ENCODE results near the gene ARIH1. TPM values are rescaled to one million over a fixed set of nuclear protein-coding genes. Genes with fewer than 3 reads are reported as not detected.

Gene ARIH1
- total RNA-seq, 1 experiment from 2014 or later = 84.1 TPM

DNA sequence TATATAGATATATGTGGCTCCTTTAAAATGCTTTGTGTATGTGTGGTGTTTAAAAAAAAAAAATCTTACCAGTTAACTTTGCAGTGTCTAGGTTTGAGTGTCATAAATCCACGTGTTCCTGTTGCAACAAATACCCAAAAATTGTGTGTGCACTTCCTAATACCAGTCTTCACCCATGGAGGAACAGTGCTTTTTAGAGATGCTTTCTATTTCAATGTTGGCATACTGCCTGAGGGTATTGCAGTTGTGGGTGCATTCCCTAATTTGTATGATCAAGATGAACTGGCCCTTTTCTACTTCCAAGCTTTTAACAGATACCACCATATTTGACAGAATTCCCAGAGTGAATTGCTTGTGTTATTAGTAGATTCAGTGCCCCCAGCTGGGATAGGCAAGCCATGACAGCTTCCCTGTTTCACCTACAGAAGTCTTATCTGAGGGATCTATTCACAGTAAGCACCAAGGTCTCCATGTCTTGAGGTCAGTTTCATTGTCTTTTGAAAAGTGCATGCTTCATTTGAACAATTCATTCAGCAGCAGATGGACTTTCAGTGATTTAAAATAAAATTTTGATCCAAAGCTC is 111.4 kb downstream of the ARIH1 start:
- DNase-seq = no peak
- Histone ChIP-seq H3K4me1 (ENCODE audit: low read length) (no peaks in the 10 kb centered on the region), H3K9ac (ENCODE audit: low read length) (no peak overlapping the region), H3K4me2 (ENCODE audit: low read depth, low read length, poor library complexity, severe bottlenecking) (no peak overlapping the region), H3K36me3 (ENCODE audit: insufficient read depth, low read length) (peaks cover 50% of the 10 kb centered on the region; the same call in 1 of the 2 replicates), H3K27me3 (ENCODE audit: low read length) (no peaks in the 10 kb centered on the region), H3K79me2 (ENCODE audit: low read length) (0 out of 2 replicates have a peak, but pooled peaks cover 4% of the 10 kb centered on the region), H3K9me3 (ENCODE audit: low read length) (no peaks in the 10 kb centered on the region), H3K27ac (ENCODE audit: low read length) (no peak overlapping the region), H2AFZ (ENCODE audit: low read length) (no peak overlapping the region), H3K9me2 (replicated peaks; ENCODE audit: insufficient read depth, low read length) (no peaks in the 10 kb centered on the region), H3K4me3 (ENCODE audit: low read length) (no peak overlapping the region), H4K20me1 (ENCODE audit: insufficient read depth, low read depth, low read length) (no peaks in the 10 kb centered on the region)

DNA sequence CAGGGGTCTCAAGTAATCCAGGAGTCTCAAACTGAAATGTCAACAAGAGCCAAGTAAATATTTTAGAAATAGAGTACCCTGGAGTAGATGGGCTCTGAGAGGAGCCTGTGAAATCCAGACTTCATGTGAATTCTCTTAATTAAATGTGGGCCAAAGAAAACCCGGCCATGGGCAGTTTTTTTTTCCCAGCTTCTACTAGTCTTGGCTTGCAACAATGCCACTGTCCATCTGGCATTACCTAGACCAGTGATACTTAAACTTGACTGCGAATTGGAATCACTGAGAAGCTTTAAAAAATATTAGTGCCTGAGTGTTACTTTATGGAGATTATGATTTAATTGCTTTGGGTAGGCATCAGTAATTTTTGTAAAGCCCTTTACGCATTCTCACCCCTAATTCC is 114.0 kb downstream of the ARIH1 start:
- H3K4me1 ChIP-seq (ENCODE audit: low read length) = no peaks in the 10 kb centered on the region
- H3K4me2 ChIP-seq (ENCODE audit: low read depth, low read length, poor library complexity, severe bottlenecking) = no peak overlapping the region
- 0 out of 2 replicates have a peak, but pooled peaks cover 4% of the 10 kb centered on the region for H3K79me2 ChIP-seq (ENCODE audit: low read length)
- no peaks in the 10 kb centered on the region for H3K27me3 ChIP-seq (ENCODE audit: low read length)
- H2AFZ ChIP-seq (ENCODE audit: low read length) = no peak overlapping the region
- H3K4me3 ChIP-seq (ENCODE audit: low read length) = no peak overlapping the region
- no peaks in the 10 kb centered on the region for H3K9me2 ChIP-seq (replicated peaks; ENCODE audit: insufficient read depth, low read length)
- H3K9me3 ChIP-seq (ENCODE audit: low read length) = no peaks in the 10 kb centered on the region
- H3K9ac ChIP-seq (ENCODE audit: low read length) = no peak overlapping the region
- H3K27ac ChIP-seq (ENCODE audit: low read length) = no peak overlapping the region
- H3K36me3 ChIP-seq (ENCODE audit: insufficient read depth, low read length) = peaks cover 28% of the 10 kb centered on the region; the same call in 1 of the 2 replicates
- H4K20me1 ChIP-seq (ENCODE audit: insufficient read depth, low read depth, low read length) = no peaks in the 10 kb centered on the region
- no peak for DNase-seq

DNA sequence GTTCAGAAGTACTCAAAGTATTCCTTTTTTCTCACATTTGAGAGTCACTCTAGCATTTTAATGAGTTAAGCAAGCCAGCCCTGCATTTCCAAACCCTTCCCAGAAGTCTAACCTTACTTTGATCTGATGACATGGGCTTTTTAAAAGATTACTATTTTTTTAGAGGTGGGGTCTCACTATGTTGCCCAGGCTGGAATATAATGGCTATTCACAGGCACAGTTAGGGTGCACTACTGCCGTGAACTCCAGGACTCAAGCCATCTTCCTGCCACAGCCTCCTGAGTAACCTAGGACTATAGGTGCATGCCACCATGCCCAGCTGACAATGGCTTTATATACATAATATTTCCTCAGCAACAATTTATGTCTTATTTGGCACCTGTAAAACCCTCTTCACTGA is 116.3 kb downstream of the ARIH1 start:
- Histone ChIP-seq H3K79me2 (ENCODE audit: low read length) (0 out of 2 replicates have a peak, but pooled peaks cover 4% of the 10 kb centered on the region), H3K4me2 (ENCODE audit: low read depth, low read length, poor library complexity, severe bottlenecking) (no peak overlapping the region), H3K9me3 (ENCODE audit: low read length) (no peaks in the 10 kb centered on the region), H3K9me2 (replicated peaks; ENCODE audit: insufficient read depth, low read length) (no peaks in the 10 kb centered on the region), H4K20me1 (ENCODE audit: insufficient read depth, low read depth, low read length) (no peaks in the 10 kb centered on the region), H2AFZ (ENCODE audit: low read length) (no peak overlapping the region), H3K9ac (ENCODE audit: low read length) (no peak overlapping the region), H3K4me1 (ENCODE audit: low read length) (no peaks in the 10 kb centered on the region), H3K27ac (ENCODE audit: low read length) (no peak overlapping the region), H3K36me3 (ENCODE audit: insufficient read depth, low read length) (peaks cover 16% of the 10 kb centered on the region; the same call in 1 of the 2 replicates), H3K27me3 (ENCODE audit: low read length) (no peaks in the 10 kb centered on the region), H3K4me3 (ENCODE audit: low read length) (no peak overlapping the region)
- no peak for DNase-seq

DNA sequence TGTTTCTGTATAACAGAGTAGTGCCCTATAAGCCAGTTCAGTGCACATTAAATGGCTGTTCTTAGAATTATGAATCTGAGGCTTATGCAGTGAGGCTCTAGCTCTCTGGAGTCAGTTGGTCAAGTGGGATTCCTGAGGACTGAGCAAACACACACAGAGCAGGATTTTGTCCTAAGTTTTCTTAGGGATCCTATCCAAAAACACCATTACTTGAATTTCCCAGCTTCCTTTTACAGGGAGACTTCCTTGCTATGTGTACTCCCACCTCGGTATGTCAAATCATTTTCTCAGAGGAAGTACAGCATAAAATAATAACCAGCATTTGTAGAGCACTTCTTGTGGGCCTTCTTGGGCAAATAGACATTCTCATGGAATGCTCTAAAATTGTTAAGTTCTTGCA is 117.2 kb downstream of the ARIH1 start:
- H3K27ac ChIP-seq (ENCODE audit: low read length) = no peak overlapping the region
- peaks cover 9% of the 10 kb centered on the region; the same call in 1 of the 2 replicates for H3K36me3 ChIP-seq (ENCODE audit: insufficient read depth, low read length)
- no peaks in the 10 kb centered on the region for H3K27me3 ChIP-seq (ENCODE audit: low read length)
- H2AFZ ChIP-seq (ENCODE audit: low read length) = no peak overlapping the region
- no peak overlapping the region for H3K4me3 ChIP-seq (ENCODE audit: low read length)
- no peak overlapping the region for H3K9ac ChIP-seq (ENCODE audit: low read length)
- no peak for DNase-seq
- H3K9me2 ChIP-seq (replicated peaks; ENCODE audit: insufficient read depth, low read length) = no peaks in the 10 kb centered on the region
- H3K79me2 ChIP-seq (ENCODE audit: low read length) = no peaks in the 10 kb centered on the region
- no peaks in the 10 kb centered on the region for H4K20me1 ChIP-seq (ENCODE audit: insufficient read depth, low read depth, low read length)
- no peaks in the 10 kb centered on the region for H3K4me1 ChIP-seq (ENCODE audit: low read length)
- no peak overlapping the region for H3K4me2 ChIP-seq (ENCODE audit: low read depth, low read length, poor library complexity, severe bottlenecking)
- H3K9me3 ChIP-seq (ENCODE audit: low read length) = no peaks in the 10 kb centered on the region

DNA sequence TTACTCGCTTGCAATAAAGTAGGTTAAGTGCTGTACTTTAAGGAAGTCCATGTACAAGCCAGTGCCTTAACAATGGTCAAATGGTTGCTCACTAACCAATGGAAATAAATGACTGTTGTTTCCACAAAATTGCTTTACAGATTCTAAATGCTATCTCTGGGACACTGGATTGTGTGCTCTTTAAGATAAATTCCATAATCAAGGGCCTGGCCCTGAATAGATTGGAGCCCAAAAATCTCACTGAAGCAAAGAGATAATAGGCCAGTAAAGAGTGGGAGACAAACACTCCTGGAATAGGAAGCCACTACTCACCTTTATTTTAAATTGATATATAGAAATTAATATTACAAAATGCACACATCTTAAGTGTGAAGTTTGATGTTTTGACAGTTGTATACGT is 118.0 kb downstream of the ARIH1 start:
- no peaks in the 10 kb centered on the region for H3K27me3 ChIP-seq (ENCODE audit: low read length)
- DNase-seq = no peak
- no peaks in the 10 kb centered on the region for H3K9me2 ChIP-seq (replicated peaks; ENCODE audit: insufficient read depth, low read length)
- no peaks in the 10 kb centered on the region for H3K4me1 ChIP-seq (ENCODE audit: low read length)
- no peaks in the 10 kb centered on the region for H3K79me2 ChIP-seq (ENCODE audit: low read length)
- H2AFZ ChIP-seq (ENCODE audit: low read length) = no peak overlapping the region
- H4K20me1 ChIP-seq (ENCODE audit: insufficient read depth, low read depth, low read length) = no peaks in the 10 kb centered on the region
- no peak overlapping the region for H3K4me3 ChIP-seq (ENCODE audit: low read length)
- H3K4me2 ChIP-seq (ENCODE audit: low read depth, low read length, poor library complexity, severe bottlenecking) = no peak overlapping the region
- H3K9ac ChIP-seq (ENCODE audit: low read length) = no peak overlapping the region
- no peaks in the 10 kb centered on the region for H3K9me3 ChIP-seq (ENCODE audit: low read length)
- peaks cover 4% of the 10 kb centered on the region; the same call in 1 of the 2 replicates for H3K36me3 ChIP-seq (ENCODE audit: insufficient read depth, low read length)
- H3K27ac ChIP-seq (ENCODE audit: low read length) = no peak overlapping the region

DNA sequence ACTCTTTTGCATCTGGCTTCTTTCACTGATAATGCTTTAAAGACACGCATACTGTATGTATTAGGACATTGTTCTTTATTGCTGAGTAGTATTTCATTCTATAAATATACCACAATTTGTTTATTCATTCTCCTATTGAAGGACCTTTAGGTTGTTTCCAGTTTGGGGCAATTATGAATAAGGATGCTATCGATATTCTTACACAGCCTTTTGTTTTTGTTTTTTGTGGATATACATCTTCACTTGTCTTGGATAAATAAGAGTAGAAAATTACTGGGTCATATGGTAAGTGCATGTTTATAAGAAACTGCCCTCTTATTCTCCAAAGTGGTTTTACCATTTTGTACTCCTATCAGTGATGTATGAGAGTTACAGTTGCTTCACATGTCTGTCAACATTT is 118.5 kb downstream of the ARIH1 start:
- H3K9me3 ChIP-seq (ENCODE audit: low read length) = no peaks in the 10 kb centered on the region
- no peaks in the 10 kb centered on the region for H3K27me3 ChIP-seq (ENCODE audit: low read length)
- H3K36me3 ChIP-seq (ENCODE audit: insufficient read depth, low read length) = no peaks in the 10 kb centered on the region
- H3K27ac ChIP-seq (ENCODE audit: low read length) = no peak overlapping the region
- no peaks in the 10 kb centered on the region for H3K79me2 ChIP-seq (ENCODE audit: low read length)
- H2AFZ ChIP-seq (ENCODE audit: low read length) = no peak overlapping the region
- no peaks in the 10 kb centered on the region for H3K9me2 ChIP-seq (replicated peaks; ENCODE audit: insufficient read depth, low read length)
- no peak for DNase-seq
- H3K9ac ChIP-seq (ENCODE audit: low read length) = no peak overlapping the region
- no peak overlapping the region for H3K4me3 ChIP-seq (ENCODE audit: low read length)
- no peak overlapping the region for H3K4me2 ChIP-seq (ENCODE audit: low read depth, low read length, poor library complexity, severe bottlenecking)
- no peaks in the 10 kb centered on the region for H3K4me1 ChIP-seq (ENCODE audit: low read length)
- no peaks in the 10 kb centered on the region for H4K20me1 ChIP-seq (ENCODE audit: insufficient read depth, low read depth, low read length)

DNA sequence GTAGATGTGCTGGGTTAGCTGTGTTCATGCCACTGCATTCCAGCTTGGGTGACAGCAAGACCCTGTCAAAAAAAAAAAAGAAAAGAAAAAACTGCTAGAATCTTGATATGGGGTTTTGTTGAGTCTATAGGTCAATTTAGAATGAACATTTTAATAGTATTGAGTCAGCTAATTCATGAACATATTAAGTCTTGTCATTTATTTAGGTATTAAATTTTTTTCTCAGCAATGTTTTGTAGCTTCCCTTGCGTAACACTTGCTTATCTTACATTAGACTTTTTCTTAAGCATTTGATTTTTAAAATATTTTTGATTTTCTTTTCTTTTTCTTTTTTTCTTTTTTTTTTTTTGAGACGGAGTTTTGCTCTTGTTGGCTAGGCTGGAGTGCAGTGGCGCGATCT is 119.7 kb downstream of the ARIH1 start:
- H3K27me3 ChIP-seq (ENCODE audit: low read length) = no peaks in the 10 kb centered on the region
- no peaks in the 10 kb centered on the region for H3K79me2 ChIP-seq (ENCODE audit: low read length)
- no peaks in the 10 kb centered on the region for H3K4me1 ChIP-seq (ENCODE audit: low read length)
- no peak overlapping the region for H2AFZ ChIP-seq (ENCODE audit: low read length)
- no peaks in the 10 kb centered on the region for H3K36me3 ChIP-seq (ENCODE audit: insufficient read depth, low read length)
- H3K9me2 ChIP-seq (replicated peaks; ENCODE audit: insufficient read depth, low read length) = no peaks in the 10 kb centered on the region
- H3K9ac ChIP-seq (ENCODE audit: low read length) = no peak overlapping the region
- no peak overlapping the region for H3K4me3 ChIP-seq (ENCODE audit: low read length)
- no peaks in the 10 kb centered on the region for H4K20me1 ChIP-seq (ENCODE audit: insufficient read depth, low read depth, low read length)
- no peak overlapping the region for H3K4me2 ChIP-seq (ENCODE audit: low read depth, low read length, poor library complexity, severe bottlenecking)
- no peaks in the 10 kb centered on the region for H3K9me3 ChIP-seq (ENCODE audit: low read length)
- H3K27ac ChIP-seq (ENCODE audit: low read length) = no peak overlapping the region
- DNase-seq = no peak

DNA sequence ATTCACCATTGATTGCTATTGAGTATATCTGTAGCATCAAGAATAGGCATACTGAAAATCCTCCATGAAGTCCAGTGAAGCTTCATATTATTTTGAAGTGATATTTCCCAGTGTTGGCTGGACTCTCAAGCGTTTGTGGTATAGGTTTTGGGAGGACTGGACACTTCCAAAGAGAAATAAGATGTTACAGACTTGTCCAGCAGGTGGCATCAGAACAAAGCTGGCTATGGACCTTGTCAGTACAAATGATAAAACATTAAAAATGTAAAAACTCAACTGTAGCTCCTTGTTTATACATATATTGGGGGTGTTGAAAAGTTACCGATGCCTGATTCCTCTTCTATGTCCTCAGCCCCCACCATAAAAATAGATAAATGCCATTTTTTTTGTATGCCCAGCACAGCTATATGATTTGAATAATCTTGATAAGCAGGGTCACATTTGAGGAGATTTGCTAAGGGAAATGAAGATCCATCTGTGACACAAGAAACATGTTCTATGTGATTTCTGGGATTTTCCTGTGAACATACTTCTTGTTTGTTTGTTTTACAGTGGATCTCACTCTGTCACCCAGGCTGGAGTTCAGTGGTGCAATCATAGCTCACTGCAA is 125.8 kb downstream of the ARIH1 start:
- DNase-seq = peak; percentile 68
- H3K79me2 ChIP-seq (ENCODE audit: low read length) = no peaks in the 10 kb centered on the region
- no peaks in the 10 kb centered on the region for H3K4me1 ChIP-seq (ENCODE audit: low read length)
- no peak overlapping the region for H3K4me2 ChIP-seq (ENCODE audit: low read depth, low read length, poor library complexity, severe bottlenecking)
- H3K27ac ChIP-seq (ENCODE audit: low read length) = no peak overlapping the region
- no peaks in the 10 kb centered on the region for H4K20me1 ChIP-seq (ENCODE audit: insufficient read depth, low read depth, low read length)
- no peak overlapping the region for H3K9ac ChIP-seq (ENCODE audit: low read length)
- no peaks in the 10 kb centered on the region for H3K9me2 ChIP-seq (replicated peaks; ENCODE audit: insufficient read depth, low read length)
- H3K4me3 ChIP-seq (ENCODE audit: low read length) = no peak overlapping the region
- no peaks in the 10 kb centered on the region for H3K9me3 ChIP-seq (ENCODE audit: low read length)
- H3K27me3 ChIP-seq (ENCODE audit: low read length) = no peaks in the 10 kb centered on the region
- no peaks in the 10 kb centered on the region for H3K36me3 ChIP-seq (ENCODE audit: insufficient read depth, low read length)
- H2AFZ ChIP-seq (ENCODE audit: low read length) = no peak overlapping the region

All from Karpas-422 (cell line).